Nephron progenitor cell (in vitro differentiated cells): Measurements from ENCODE around the gene SPTLC3.

Experiments
- DNase-seq: peaks from one replicate; pipeline ENCODE4 v3.0.0; 2021
- H3K27ac Mint-ChIP-seq: 2 replicates; pipeline ENCODE4 v1.8.0; 2021; ENCODE audit warnings: mild to moderate bottlenecking, moderate library complexity, mixed read lengths
- H3K27me3 Mint-ChIP-seq: 2 replicates; pipeline ENCODE4 v1.8.0; 2021; ENCODE audit warnings: mild to moderate bottlenecking, low read depth, mixed read lengths; ENCODE audit not compliant: poor library complexity
- H3K36me3 Mint-ChIP-seq: 2 replicates; pipeline ENCODE4 v1.8.0; 2021; ENCODE audit warnings: low read depth, mixed read lengths
- H3K4me1 Mint-ChIP-seq: 2 replicates; pipeline ENCODE4 v1.8.0; 2021; ENCODE audit warnings: mixed read lengths
- H3K4me3 Mint-ChIP-seq: 2 replicates; pipeline ENCODE4 v1.8.0; 2021; ENCODE audit warnings: mild to moderate bottlenecking, moderate library complexity, mixed read lengths
- H3K9me3 Mint-ChIP-seq: 2 replicates; pipeline ENCODE4 v1.8.0; 2021; ENCODE audit warnings: mild to moderate bottlenecking, moderate library complexity, mixed read lengths
- TF ChIP-seq, protein P1 (sequence below): fragments of 200-600 bp; sonication (generic); IDR thresholded peaks from 2 replicates; pipeline ENCODE4 v1.5.0; 2021; ENCODE audit warnings: antibody characterized with exemption

Gene SPTLC3

DNA sequence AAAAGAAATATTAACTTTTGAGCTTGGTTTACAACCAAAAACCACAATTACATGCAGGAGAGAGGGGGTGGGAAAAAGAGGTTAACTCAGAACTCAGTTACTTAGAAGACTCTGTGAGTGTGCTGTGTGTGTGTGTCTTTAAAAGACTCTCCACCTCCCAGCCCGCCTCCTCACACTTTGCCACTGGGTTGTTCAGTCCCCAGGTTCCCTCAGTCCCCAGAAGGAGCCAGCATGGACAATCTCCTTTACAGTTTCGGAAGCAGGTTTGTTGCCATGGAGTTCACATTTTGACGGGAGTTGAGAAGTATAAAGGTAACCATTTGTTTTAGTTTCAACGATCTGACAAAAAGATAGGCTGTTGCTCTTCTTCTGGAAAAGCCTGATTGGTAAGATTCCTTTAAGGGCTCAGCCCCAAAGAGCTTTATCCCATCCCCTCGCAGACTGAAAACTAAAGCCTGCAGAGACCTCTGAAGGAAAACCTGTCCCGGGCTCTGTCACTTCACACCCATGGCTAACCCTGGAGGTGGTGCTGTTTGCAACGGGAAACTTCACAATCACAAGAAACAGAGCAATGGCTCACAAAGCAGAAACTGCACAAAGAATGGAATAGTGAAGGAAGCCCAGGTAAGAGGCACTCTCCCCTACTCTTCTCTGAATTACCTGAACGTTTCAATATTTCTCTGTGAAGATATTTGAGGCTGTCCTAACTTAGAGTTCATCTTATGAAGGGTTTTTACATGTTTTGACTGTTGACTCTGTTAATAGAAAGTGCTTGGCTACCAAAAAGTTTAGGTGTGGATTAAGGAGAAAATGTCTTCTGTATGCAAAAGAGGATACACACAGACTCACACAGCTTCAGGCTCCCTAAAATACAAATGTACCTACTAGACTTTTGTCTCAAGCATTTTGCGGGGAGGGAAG lies at the start of gene SPTLC3:
TSS of gene SPTLC3 (plus strand) at position 212 of the 921 bp plus-strand sequence. CDS start at position 508, 296 bp downstream.
- TF ChIP-seq, protein P1, sequence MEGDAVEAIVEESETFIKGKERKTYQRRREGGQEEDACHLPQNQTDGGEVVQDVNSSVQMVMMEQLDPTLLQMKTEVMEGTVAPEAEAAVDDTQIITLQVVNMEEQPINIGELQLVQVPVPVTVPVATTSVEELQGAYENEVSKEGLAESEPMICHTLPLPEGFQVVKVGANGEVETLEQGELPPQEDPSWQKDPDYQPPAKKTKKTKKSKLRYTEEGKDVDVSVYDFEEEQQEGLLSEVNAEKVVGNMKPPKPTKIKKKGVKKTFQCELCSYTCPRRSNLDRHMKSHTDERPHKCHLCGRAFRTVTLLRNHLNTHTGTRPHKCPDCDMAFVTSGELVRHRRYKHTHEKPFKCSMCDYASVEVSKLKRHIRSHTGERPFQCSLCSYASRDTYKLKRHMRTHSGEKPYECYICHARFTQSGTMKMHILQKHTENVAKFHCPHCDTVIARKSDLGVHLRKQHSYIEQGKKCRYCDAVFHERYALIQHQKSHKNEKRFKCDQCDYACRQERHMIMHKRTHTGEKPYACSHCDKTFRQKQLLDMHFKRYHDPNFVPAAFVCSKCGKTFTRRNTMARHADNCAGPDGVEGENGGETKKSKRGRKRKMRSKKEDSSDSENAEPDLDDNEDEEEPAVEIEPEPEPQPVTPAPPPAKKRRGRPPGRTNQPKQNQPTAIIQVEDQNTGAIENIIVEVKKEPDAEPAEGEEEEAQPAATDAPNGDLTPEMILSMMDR: no peak
- H3K27ac Mint-ChIP-seq: peak within 1 kb of the TSS; percentile 83
- peak within 1 kb of the TSS; percentile 74 for H3K4me3 Mint-ChIP-seq
- H3K9me3 Mint-ChIP-seq: peaks cover under 1% of the 10 kb centered on the region
- H3K4me1 Mint-ChIP-seq: peaks cover 47% of the 10 kb centered on the region
- peak; percentile 22 for DNase-seq
- peaks cover 1% of the 10 kb centered on the region for H3K36me3 Mint-ChIP-seq
- no peaks in the 10 kb centered on the region for H3K27me3 Mint-ChIP-seq

GRCh38 chr20:12961725-12962124 lies 47.0 kb upstream of the SPTLC3 start:
- Mint-ChIP-seq H3K9me3 (no peaks in the 10 kb centered on the region), H3K4me1 (peaks cover 17% of the 10 kb centered on the region), H3K27me3 (no peaks in the 10 kb centered on the region), H3K27ac (no peak overlapping the region), H3K36me3 (no peaks in the 10 kb centered on the region), H3K4me3 (no peak overlapping the region)
- DNase-seq: no peak
- TF ChIP-seq, protein P1: no peak

DNA sequence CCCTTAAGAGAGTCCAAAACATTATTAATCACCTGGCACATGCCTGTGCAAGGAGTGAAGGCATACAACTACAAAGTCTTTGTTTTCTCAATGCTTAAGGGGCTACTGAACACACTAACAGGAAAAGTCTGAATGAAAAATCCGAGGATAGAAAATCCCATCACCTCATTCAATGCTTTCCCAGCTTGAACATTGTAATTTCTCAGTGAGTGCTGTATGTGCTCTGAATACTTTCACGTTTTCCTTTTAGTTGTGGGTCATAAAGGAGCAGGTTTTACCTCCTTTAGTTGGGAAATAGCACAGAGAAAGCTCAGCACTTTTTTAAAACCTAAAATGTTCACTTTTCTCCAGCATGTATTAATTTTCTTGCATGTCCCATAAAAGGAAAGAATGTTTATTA lies 45.9 kb upstream of the SPTLC3 start:
- DNase-seq: no peak
- Mint-ChIP-seq H3K4me1 (peaks cover 17% of the 10 kb centered on the region), H3K9me3 (no peaks in the 10 kb centered on the region), H3K4me3 (no peak overlapping the region), H3K36me3 (no peaks in the 10 kb centered on the region), H3K27me3 (no peaks in the 10 kb centered on the region), H3K27ac (no peak overlapping the region)
- TF ChIP-seq, protein P1: no peak

DNA sequence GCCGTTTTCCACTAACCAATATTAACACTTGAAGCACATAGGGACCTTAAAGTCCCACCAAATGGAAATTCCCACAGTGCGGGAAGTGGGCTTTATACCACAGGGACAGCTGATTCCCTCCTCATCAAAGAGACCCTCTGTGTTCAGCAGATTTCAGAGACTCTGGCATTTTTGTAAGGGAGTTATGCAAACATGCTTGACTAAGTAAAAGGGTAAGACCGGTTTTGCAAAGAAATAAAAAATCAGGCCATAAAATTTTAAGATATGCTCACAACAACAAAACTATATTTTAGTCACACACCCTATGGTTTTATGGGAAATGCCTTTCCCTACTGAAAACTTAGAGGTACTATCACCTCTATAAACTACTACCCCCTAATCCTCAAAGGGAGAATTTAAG lies 45.4 kb upstream of the SPTLC3 start:
- Mint-ChIP-seq H3K4me1 (peaks cover 17% of the 10 kb centered on the region), H3K27me3 (no peaks in the 10 kb centered on the region), H3K27ac (no peak overlapping the region), H3K36me3 (no peaks in the 10 kb centered on the region), H3K9me3 (no peaks in the 10 kb centered on the region), H3K4me3 (no peak overlapping the region)
- DNase-seq: no peak
- TF ChIP-seq, protein P1: no peak

DNA sequence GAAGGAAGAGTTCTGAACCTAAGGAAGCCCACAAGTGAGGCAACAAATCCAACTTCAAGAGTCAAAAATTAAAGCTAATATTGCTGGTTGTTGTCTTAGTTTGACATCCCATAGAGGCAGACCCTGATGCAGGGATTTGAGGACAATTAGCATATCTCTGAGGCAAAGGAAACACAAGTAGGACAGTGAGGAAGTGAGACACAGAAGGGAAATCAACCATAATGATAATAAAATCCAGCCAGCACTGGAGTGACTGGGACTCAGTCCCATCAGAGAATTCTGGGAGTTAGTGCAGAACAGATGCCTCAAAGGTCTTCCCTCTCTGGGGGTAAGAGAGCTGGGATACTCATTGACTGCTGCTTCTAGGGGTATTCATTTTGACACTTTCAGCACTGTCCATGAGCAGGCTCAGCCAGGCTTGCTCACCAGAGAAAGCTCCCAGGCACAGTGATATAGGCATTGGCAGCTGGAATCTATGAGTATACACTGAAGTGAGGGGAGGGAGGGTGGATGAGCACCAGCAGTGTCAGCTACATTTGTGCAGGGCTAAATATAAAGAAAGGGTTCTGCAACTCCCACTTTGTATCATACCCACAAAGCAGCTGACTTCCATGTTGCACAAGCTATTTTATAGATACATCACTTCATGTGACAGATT lies 43.4 kb upstream of the SPTLC3 start:
- no peak for DNase-seq
- no peak overlapping the region for H3K27ac Mint-ChIP-seq
- H3K36me3 Mint-ChIP-seq: peaks cover 5% of the 10 kb centered on the region
- H3K4me1 Mint-ChIP-seq: peaks cover 17% of the 10 kb centered on the region
- no peaks in the 10 kb centered on the region for H3K27me3 Mint-ChIP-seq
- H3K9me3 Mint-ChIP-seq: peaks cover 9% of the 10 kb centered on the region
- TF ChIP-seq, protein P1: no peak
- no peak overlapping the region for H3K4me3 Mint-ChIP-seq
